Endothelial cell of umbilical vein (primary cell): ENCODE data around the gene USP8. TPM values are rescaled to one million over a fixed set of nuclear protein-coding genes. Genes with fewer than 3 reads are reported as not detected.

Source experiments
- BruUV-seq: library from RNA; stranded (reverse); fragments of 400-500 nt; replicated peaks from 2 replicates; lab custom pipeline; 2021; lab: Mats Ljungman, UMichigan
- CTCF ChIA-PET: fragments of 300-600, 350-600 bp; sonication (Branson Sonifier 250); formaldehyde crosslinking; loops from one replicate; lab custom pipeline; 2021; ENCODE audit warnings: antibody characterized with exemption, inconsistent platforms; lab: Charles Lee
- POLR2A ChIA-PET: fragments of 300-600, 350-600 bp; sonication (Branson Sonifier 250); formaldehyde crosslinking; loops from one replicate; lab custom pipeline; 2021; ENCODE audit warnings: antibody characterized with exemption, inconsistent platforms; lab: Charles Lee
- DNase-seq: peaks from one replicate; pipeline ENCODE4 v3.0.0-alpha.2; 2011; ENCODE audit warnings: low read depth, low spot score
- FAIRE-seq: peaks from 2 replicates; lab custom pipeline; 2011; peaks lifted over from hg19 to GRCh38; lab: Jason Lieb, UNC
- H2AFZ ChIP-seq: 2 replicates; pipeline ENCODE4 v1.6.0; 2012; ENCODE audit warnings: low read depth, low read length, control low read depth, inconsistent platforms
- H3K27ac ChIP-seq: 2 replicates; pipeline ENCODE4 v1.5.1; 2011; ENCODE audit warnings: low read depth, mild to moderate bottlenecking, control low read depth, low read length, moderate library complexity; ENCODE audit not compliant: insufficient read depth
- H3K27me3 ChIP-seq, 2 experiments: 2 replicates each; pipeline versions ENCODE4 v1.6.0 to v1.6.1; 2011; ENCODE audit warnings: low read length in 2 of 2, mixed read lengths in 1 of 2; ENCODE audit not compliant: control insufficient read depth in 2 of 2, insufficient read depth in 2 of 2
- H3K36me3 ChIP-seq, 2 experiments: 2 replicates in 1 of 2; 3 replicates in 1 of 2; pipeline ENCODE4 v1.5.1; 2011; ENCODE audit warnings: low read length in 2 of 2, mild to moderate bottlenecking in 1 of 2, moderate library complexity in 1 of 2; ENCODE audit not compliant: control insufficient read depth in 2 of 2, insufficient read depth in 2 of 2; ENCODE audit errors: extremely low read depth in 1 of 2
- H3K4me1 ChIP-seq: 3 replicates; pipeline ENCODE4 v1.5.1; 2011; ENCODE audit warnings: mild to moderate bottlenecking, low read length; ENCODE audit not compliant: control insufficient read depth, insufficient read depth; ENCODE audit errors: extremely low read depth
- H3K4me2 ChIP-seq: 2 replicates; pipeline ENCODE4 v1.6.1; 2011; ENCODE audit warnings: low read length, control low read depth, mixed read lengths; ENCODE audit not compliant: insufficient read depth
- H3K4me3 ChIP-seq, 3 experiments: fragments of 200-600 bp in 1 of 3; sonication (generic), shearing (Covaris generic) in 1 of 3; replicated peaks in 1 of 3; 2 replicates each; pipeline ENCODE4 v1.5.1; 2011 to 2016; ENCODE audit warnings: control low read depth in 3 of 3, low read length in 3 of 3, mild to moderate bottlenecking in 2 of 3, inconsistent platforms in 1 of 3, low read depth in 1 of 3, moderate library complexity in 1 of 3; ENCODE audit not compliant: insufficient read depth in 1 of 3
- H3K79me2 ChIP-seq: 2 replicates; pipeline ENCODE4 v1.6.0; 2012; ENCODE audit warnings: low read length, inconsistent platforms; ENCODE audit not compliant: control insufficient read depth, insufficient read depth
- H3K9ac ChIP-seq: replicated peaks from 2 replicates; pipeline ENCODE3; 2011; ENCODE audit warnings: low read length, control low read depth; ENCODE audit not compliant: insufficient read depth; ENCODE audit errors: extremely low read depth
- H3K9me1 ChIP-seq: replicated peaks from 3 replicates; pipeline ENCODE4 v1.6.0; 2011; ENCODE audit warnings: mild to moderate bottlenecking, low read length; ENCODE audit not compliant: control insufficient read depth, insufficient read depth; ENCODE audit errors: extremely low read depth
- H3K9me3 ChIP-seq: replicated peaks from 2 replicates; pipeline ENCODE4 v1.5.1; 2012; ENCODE audit warnings: low read length, inconsistent platforms; ENCODE audit not compliant: control insufficient read depth, insufficient read depth
- H4K20me1 ChIP-seq: replicated peaks from 2 replicates; pipeline ENCODE3; 2011; ENCODE audit warnings: mild to moderate bottlenecking, low read length; ENCODE audit not compliant: control insufficient read depth, insufficient read depth; ENCODE audit errors: extremely low read depth
- EZH2 ChIP-seq: IDR thresholded peaks from 2 replicates; pipeline ENCODE4 v1.6.1; 2012; ENCODE audit warnings: borderline replicate concordance, low read depth, mild to moderate bottlenecking, moderate library complexity, low read length, inconsistent platforms; ENCODE audit not compliant: severe bottlenecking
- FOS ChIP-seq: IDR thresholded peaks from 2 replicates; pipeline ENCODE4 v1.6.1; 2011; ENCODE audit warnings: mild to moderate bottlenecking, low read length, moderate library complexity, borderline replicate concordance; ENCODE audit not compliant: insufficient read depth
- JUN ChIP-seq: IDR thresholded peaks from 2 replicates; pipeline ENCODE4 v1.6.1; 2011; ENCODE audit warnings: borderline replicate concordance, low read depth; ENCODE audit not compliant: insufficient read length, insufficient read depth
- POLR2A ChIP-seq: IDR thresholded peaks from 2 replicates; pipeline ENCODE4 v1.6.1; 2012; ENCODE audit warnings: low read depth, mild to moderate bottlenecking, control low read depth, low read length
- dilution Hi-C: fragments of 300-500 bp; cut with MboI; formaldehyde crosslinking; loops from one replicate; pipeline ENCODE4 v1.15.0; 2019; ENCODE audit warnings: low sequenced_read_pairs; ENCODE audit not compliant: extremely low pct_ligation_motif_present
- intact Hi-C: fragments of 100-400 bp; cut with micrococcal nuclease; formaldehyde crosslinking; loops from one replicate; pipeline ENCODE4 v1.10.0; 2022
- polyA plus RNA-seq, 4 experiments: library from polyadenylated mRNA; depleted of rRNA in 3 of 4; stranded (reverse) in 3 of 4; unstranded in 1 of 4; fragments of >200 nt; gene quantifications; 2 replicates each; pipeline versions ENCODE4 v1.2.1 to v1.2.3, GENCODE V29; 2011 to 2012; ENCODE audit warnings: missing spikeins in 1 of 4
- total RNA-seq: library from RNA; stranded (reverse); gene quantifications from 2 replicates; pipeline ENCODE4 v1.2.3, GENCODE V29; 2021
- TF ChIP-seq, protein P1 (sequence below): IDR thresholded peaks from 2 replicates; pipeline ENCODE4 v1.6.1; 2011; ENCODE audit not compliant: insufficient read depth, insufficient read length

Gene USP8
- total and polyA plus RNA-seq, 2 donors (not counting 3 experiments of a cell fraction or from before 2014, with no cell fraction given) = 19.0 to 44.8 TPM

DNA sequence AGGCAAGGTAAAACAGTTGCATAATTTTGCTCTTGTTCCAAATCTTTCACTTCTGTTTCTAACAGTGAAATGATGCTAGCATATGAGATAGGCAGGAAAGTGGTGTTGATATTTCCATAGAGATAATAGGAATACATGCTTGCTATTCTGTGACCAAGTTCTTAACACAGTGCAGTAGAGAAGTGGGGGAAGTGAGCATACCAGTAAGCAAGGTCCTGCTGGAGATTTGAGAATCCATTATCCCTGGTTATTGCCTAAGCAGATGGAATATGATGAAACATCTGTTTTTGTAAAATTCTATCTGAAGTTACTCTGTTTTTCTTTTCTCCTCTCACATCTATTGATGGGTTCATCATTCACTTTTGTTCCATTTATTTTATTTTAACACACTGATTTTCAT lies 28.7 kb downstream of the USP8 start:
- DNase-seq = no peak
- dilution Hi-C loops = no loop called here
- no TSS peak for BruUV-seq

DNA sequence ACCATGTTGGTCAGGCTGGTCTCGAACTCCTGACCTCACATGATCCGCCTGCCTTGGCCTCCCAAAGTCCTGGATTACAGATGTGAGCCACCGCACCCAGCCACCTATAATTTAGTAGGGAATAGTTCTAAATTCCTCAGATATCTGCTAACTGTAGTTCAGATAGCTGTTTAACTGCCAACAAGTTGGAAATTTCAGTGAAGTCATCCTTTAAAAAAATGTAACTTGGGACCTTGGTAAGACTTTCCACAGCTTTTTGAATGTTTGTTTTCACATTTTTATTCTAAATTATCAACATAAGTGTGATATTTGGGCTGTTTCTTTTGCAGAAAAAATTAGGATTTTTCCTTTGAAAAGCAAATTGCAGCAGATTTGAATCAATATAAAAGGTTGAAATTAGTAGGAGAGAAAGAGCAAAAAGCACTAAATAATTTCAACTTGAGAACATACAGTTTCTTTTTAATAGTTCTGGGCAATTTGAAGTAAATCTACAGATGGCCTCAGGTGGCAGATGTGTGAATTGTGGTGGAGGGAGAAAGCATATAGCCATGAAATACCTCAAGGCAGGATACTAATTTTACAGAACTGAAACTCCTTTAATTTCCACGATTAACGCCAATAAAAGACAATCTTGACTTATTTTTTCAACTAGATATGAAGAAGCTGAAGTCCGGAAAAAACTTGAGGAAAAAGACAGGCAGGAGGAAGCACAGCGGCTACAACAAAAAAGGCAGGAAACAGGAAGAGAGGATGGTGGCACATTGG lies 34.3 kb downstream of the USP8 start:
- FAIRE-seq (no peak), DNase-seq (no peak)
- Histone ChIP-seq H3K27me3 (no peaks in the 10 kb centered on the region), H3K79me2 (peaks cover 7% of the 10 kb centered on the region), H3K27ac (no peak overlapping the region), H3K9me3 (no peaks in the 10 kb centered on the region), H3K4me3 (no peak overlapping the region), H4K20me1 (no peaks in the 10 kb centered on the region), H3K4me2 (no peak overlapping the region), H3K36me3 (peaks cover 2 to 3% of the 10 kb centered on the region in 2 experiments), H3K4me1 (no peaks in the 10 kb centered on the region), H3K9me1 (no peaks in the 10 kb centered on the region), H2AFZ (no peak overlapping the region), H3K9ac (no peak overlapping the region)
- intact Hi-C loops (no loop called here), dilution Hi-C loops (no loop called here)
- ChIA-PET POLR2A (no interaction called here), CTCF (no interaction called here)
- TF ChIP-seq, protein P1, sequence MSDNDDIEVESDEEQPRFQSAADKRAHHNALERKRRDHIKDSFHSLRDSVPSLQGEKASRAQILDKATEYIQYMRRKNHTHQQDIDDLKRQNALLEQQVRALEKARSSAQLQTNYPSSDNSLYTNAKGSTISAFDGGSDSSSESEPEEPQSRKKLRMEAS = no peak
- TF ChIP-seq POLR2A (no peak), JUN (no peak)
- BruUV-seq = no TSS peak

More for the DNA sequence above, 28.7 kb downstream of the USP8 start:
- no peak overlapping the region for H3K4me2 ChIP-seq
- H3K36me3 ChIP-seq = peaks cover 0 to 2% of the 10 kb centered on the region in 2 experiments
- peaks cover 18% of the 10 kb centered on the region for H3K4me1 ChIP-seq
- H4K20me1 ChIP-seq = peaks cover 7% of the 10 kb centered on the region
- ChIA-PET POLR2A (no interaction called here), CTCF (no interaction called here)
- no peak overlapping the region for H2AFZ ChIP-seq
- no peaks in the 10 kb centered on the region for H3K9me1 ChIP-seq
- TF ChIP-seq, protein P1 = no peak
- TF ChIP-seq JUN (no peak), EZH2 (no peak), FOS (no peak)
- intact Hi-C loops = no loop called here
- peaks cover 9% of the 10 kb centered on the region for H3K79me2 ChIP-seq
- no peaks in the 10 kb centered on the region for H3K27me3 ChIP-seq
- no peaks in the 10 kb centered on the region for H3K9me3 ChIP-seq
- FAIRE-seq = no peak
- H3K27ac ChIP-seq = no peak overlapping the region
- H3K4me3 ChIP-seq = no peak overlapping the region
- no peak overlapping the region for H3K9ac ChIP-seq
